GM18909 (cell line): ENCODE data around the gene C1orf146.
"Not testable (repeated sequence)": the region's sequence is repeated elsewhere in the genome, so short reads cannot be mapped to it uniquely, and the experiment has no call there.

Experiments
- ATAC-seq: cut with Tn5 transposase; IDR thresholded peaks from one replicate; pipeline ENCODE4 v1.9.1; 2021; ENCODE audit warnings: mild to moderate bottlenecking; ENCODE audit not compliant: unreplicated experiment, poor library complexity

C1orf146 gene

GRCh38 chr1:92273039-92273438 lies 55.3 kb downstream of the C1orf146 start:
- ATAC-seq: no peak

GRCh38 chr1:92274939-92275338 lies 57.2 kb downstream of the C1orf146 start:
- ATAC-seq: no peak

- ATAC-seq: no peak
Measured at GRCh38 chr1:92276082-92276481, 58.4 kb downstream of the C1orf146 start.

GRCh38 chr1:92277105-92277723 lies 59.5 kb downstream of the C1orf146 start:
- no peak for ATAC-seq

- ATAC-seq: not testable (repeated sequence)
Measured at GRCh38 chr1:92279781-92280180, 62.1 kb downstream of the C1orf146 start.

- ATAC-seq: not testable (repeated sequence)
Measured at GRCh38 chr1:92281411-92281810, 63.7 kb downstream of the C1orf146 start.

GRCh38 chr1:92291372-92291999 lies 73.8 kb downstream of the C1orf146 start:
- ATAC-seq: no peak
